Measurements from ENCODE around the gene PTPRC.

PTPRC gene

GRCh38 chr1:198700016-198700392 lies 61.2 kb downstream of the PTPRC start:
- TF ChIP-seq CTCF (IDR thresholded peaks at IDR 0.05): no peak

- no peak for TF ChIP-seq CTCF (IDR thresholded peaks at IDR 0.05)
These were observed 61.6 kb downstream of the PTPRC start for GRCh38 chr1:198700396-198700795.

GRCh38 chr1:198701250-198701649 lies 62.4 kb downstream of the PTPRC start:
- no peak for TF ChIP-seq CTCF (IDR thresholded peaks at IDR 0.05)

- TF ChIP-seq CTCF (IDR thresholded peaks at IDR 0.05): no peak
These were observed 63.1 kb downstream of the PTPRC start for GRCh38 chr1:198701766-198702539.

GRCh38 chr1:198708761-198709525 lies 70.1 kb downstream of the PTPRC start:
- TF ChIP-seq CTCF (IDR thresholded peaks at IDR 0.05): no peak

GRCh38 chr1:198711837-198712236 lies 73.0 kb downstream of the PTPRC start:
- TF ChIP-seq CTCF (IDR thresholded peaks at IDR 0.05): no peak

GRCh38 chr1:198713081-198713480 lies 74.2 kb downstream of the PTPRC start:
- no peak for TF ChIP-seq CTCF (IDR thresholded peaks at IDR 0.05)

All from LNCAP (cell line).